ENCODE data around the gene DDX49.

- no peak for TF ChIP-seq CTCF (IDR thresholded peaks at IDR 0.05)
- TF ChIP-seq POLR2A (IDR thresholded peaks at IDR 0.05) = no peak
Measured at GRCh38 chr19:18886972-18887371, 32.5 kb upstream of the DDX49 start.
